HL-60 (cell line): ENCODE measurements around the gene NDUFV2.
A peak's percentile ranks its signal among the peaks of the same experiment; 100 is the strongest.

ENCODE experiments used
- POLR2AphosphoS5 ChIP-seq: IDR thresholded peaks from 2 replicates; pipeline ENCODE4 v1.6.1; 2012; ENCODE audit warnings: low read depth
- SPI1 ChIP-seq: IDR thresholded peaks from 2 replicates; pipeline ENCODE4 v1.6.1; 2012; ENCODE audit warnings: low read depth, mild to moderate bottlenecking, borderline replicate concordance
- TF ChIP-seq, protein P1 (sequence below): IDR thresholded peaks from one replicate; pipeline ENCODE4 v1.5.1; 2011; ENCODE audit warnings: low read length, control low read depth, inconsistent platforms; ENCODE audit not compliant: insufficient read depth

DNA sequence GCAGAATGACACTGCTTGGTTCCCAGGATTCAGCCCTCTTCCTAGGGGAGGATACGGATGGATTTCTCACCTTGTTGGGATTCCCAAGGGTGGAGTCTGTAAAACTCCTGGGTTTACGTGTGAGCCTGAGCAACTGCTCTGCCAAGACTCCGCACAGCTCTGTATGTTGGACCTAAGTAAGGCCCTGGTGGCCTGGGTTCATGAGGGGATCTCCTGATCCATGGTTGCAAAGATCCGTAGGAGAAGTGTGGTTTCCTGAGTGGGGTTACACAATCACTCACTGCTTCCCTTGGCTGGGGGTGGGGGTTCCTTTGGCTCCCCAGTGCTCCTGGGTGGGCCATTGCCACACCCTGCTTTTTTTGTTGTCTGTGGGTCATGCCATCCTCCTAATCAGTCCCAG lies 71.8 kb downstream of the NDUFV2 start:
- TF ChIP-seq, protein P1, sequence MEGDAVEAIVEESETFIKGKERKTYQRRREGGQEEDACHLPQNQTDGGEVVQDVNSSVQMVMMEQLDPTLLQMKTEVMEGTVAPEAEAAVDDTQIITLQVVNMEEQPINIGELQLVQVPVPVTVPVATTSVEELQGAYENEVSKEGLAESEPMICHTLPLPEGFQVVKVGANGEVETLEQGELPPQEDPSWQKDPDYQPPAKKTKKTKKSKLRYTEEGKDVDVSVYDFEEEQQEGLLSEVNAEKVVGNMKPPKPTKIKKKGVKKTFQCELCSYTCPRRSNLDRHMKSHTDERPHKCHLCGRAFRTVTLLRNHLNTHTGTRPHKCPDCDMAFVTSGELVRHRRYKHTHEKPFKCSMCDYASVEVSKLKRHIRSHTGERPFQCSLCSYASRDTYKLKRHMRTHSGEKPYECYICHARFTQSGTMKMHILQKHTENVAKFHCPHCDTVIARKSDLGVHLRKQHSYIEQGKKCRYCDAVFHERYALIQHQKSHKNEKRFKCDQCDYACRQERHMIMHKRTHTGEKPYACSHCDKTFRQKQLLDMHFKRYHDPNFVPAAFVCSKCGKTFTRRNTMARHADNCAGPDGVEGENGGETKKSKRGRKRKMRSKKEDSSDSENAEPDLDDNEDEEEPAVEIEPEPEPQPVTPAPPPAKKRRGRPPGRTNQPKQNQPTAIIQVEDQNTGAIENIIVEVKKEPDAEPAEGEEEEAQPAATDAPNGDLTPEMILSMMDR, result no peak
- TF ChIP-seq POLR2AphosphoS5, result no peak
- peak; percentile 16; the same call in 1 of the 2 replicates for TF ChIP-seq SPI1
